Dermis blood vessel endothelial cell (primary cell): ENCODE results near the gene PIGR. TPM values are rescaled to one million over a fixed set of nuclear protein-coding genes. Genes with fewer than 3 reads are reported as not detected.

Source experiments
- DNase-seq: peaks from one replicate; pipeline ENCODE4 v3.0.0; 2010
- total RNA-seq: library from RNA; depleted of rRNA; stranded (reverse); fragments of >200 nt; gene quantifications from 2 replicates; pipeline ENCODE4 v1.2.3, GENCODE V29; 2014

PIGR gene
- total RNA-seq, 1 donor from 2014 or later = under 0.01 TPM

GRCh38 chr1:206885341-206886060 lies 60.8 kb downstream of the PIGR start:
- no peak for DNase-seq

- no peak for DNase-seq
Observed at GRCh38 chr1:206883876-206884275, 62.4 kb downstream of the PIGR start.

GRCh38 chr1:206883160-206883559 lies 63.1 kb downstream of the PIGR start:
- DNase-seq = no peak

- no peak for DNase-seq
Observed at GRCh38 chr1:206882555-206882954, 63.7 kb downstream of the PIGR start.

- no peak for DNase-seq
Observed at GRCh38 chr1:206880314-206880713, 66.0 kb downstream of the PIGR start.

Other genes starting within 250 kb of the PIGR start
- not detected in 2 replicates for gene IL19, start 175.7 kb downstream of the PIGR start, total RNA-seq
- not detected in 2 replicates for gene IL10, start 174.0 kb downstream of the PIGR start, total RNA-seq
- gene IL20, start 80.8 kb downstream of the PIGR start, total RNA-seq = not detected in 2 replicates
- gene IL24, start 49.0 kb downstream of the PIGR start, total RNA-seq = not detected in 2 replicates
- 0.17 TPM in 1 of 2 replicates, not detected in the other for gene FCMR, start 24.5 kb downstream of the PIGR start, total RNA-seq
- not detected in 2 replicates for gene FCAMR, start 24.0 kb upstream of the PIGR start, total RNA-seq
- gene C1orf116, start 86.3 kb upstream of the PIGR start, total RNA-seq = 0.05 and 0.17 TPM in 2 replicates
- gene YOD1, start 104.7 kb upstream of the PIGR start, total RNA-seq = 8.2 and 8.5 TPM in 2 replicates
- gene PFKFB2, start 106.8 kb upstream of the PIGR start, total RNA-seq = 1.0 and 1.1 TPM in 2 replicates
- 0.34 TPM in 1 of 2 replicates, not detected in the other for gene C4BPB, start 142.4 kb upstream of the PIGR start, total RNA-seq
- gene C4BPA, start 157.8 kb upstream of the PIGR start, total RNA-seq = under 0.01 TPM in 1 of 2 replicates, not detected in the other